Type B pancreatic cell (in vitro differentiated cells): ENCODE data around the gene B3GAT2. TPM values are rescaled to one million over a fixed set of nuclear protein-coding genes. Genes with fewer than 3 reads are reported as not detected.

Experiments used
- DNase-seq: peaks from one replicate; pipeline ENCODE4 v3.0.0; 2021; ENCODE audit warnings: mixed read lengths; ENCODE audit not compliant: unreplicated experiment; ENCODE audit errors: extremely low spot score
- H3K27ac Mint-ChIP-seq: 2 replicates; pipeline ENCODE4 v1.8.0; 2021; ENCODE audit warnings: mild to moderate bottlenecking, mixed read lengths
- H3K27me3 Mint-ChIP-seq: 2 replicates; pipeline ENCODE4 v1.8.0; 2021; ENCODE audit warnings: mixed read lengths
- H3K36me3 Mint-ChIP-seq: 2 replicates; pipeline ENCODE4 v1.8.0; 2021; ENCODE audit warnings: mixed read lengths
- H3K4me1 Mint-ChIP-seq: one replicate; pipeline ENCODE4 v1.8.0; 2021; ENCODE audit warnings: mixed read lengths; ENCODE audit not compliant: unreplicated experiment
- H3K4me3 Mint-ChIP-seq: 2 replicates; pipeline ENCODE4 v1.8.0; 2021; ENCODE audit warnings: mild to moderate bottlenecking, mixed read lengths
- H3K9me3 Mint-ChIP-seq: 2 replicates; pipeline ENCODE4 v1.8.0; 2021; ENCODE audit warnings: mixed read lengths
- CTCF ChIP-seq: fragments of 200-600 bp; sonication (generic); conservative IDR thresholded peaks from 2 replicates; pipeline ENCODE4 v1.5.0; 2021; ENCODE audit warnings: antibody characterized with exemption, mild to moderate bottlenecking
- total RNA-seq: library from RNA; stranded (reverse); gene quantifications from 2 replicates; pipeline ENCODE4 v1.2.1, GENCODE V29; 2021; ENCODE audit warnings: low replicate concordance

Gene B3GAT2
- total RNA-seq, 1 donor from 2014 or later = 1.7 TPM

GRCh38 chr6:70831427-70831826, 125.4 kb downstream of the B3GAT2 start:
- no peak overlapping the region for H3K4me3 Mint-ChIP-seq
- H3K27me3 Mint-ChIP-seq = no peaks in the 10 kb centered on the region
- no peak for TF ChIP-seq CTCF
- H3K9me3 Mint-ChIP-seq = no peaks in the 10 kb centered on the region
- no peak for DNase-seq
- no peak overlapping the region for H3K27ac Mint-ChIP-seq
- peaks cover 5% of the 10 kb centered on the region for H3K36me3 Mint-ChIP-seq
- H3K4me1 Mint-ChIP-seq = no peaks in the 10 kb centered on the region

- no peak overlapping the region for H3K27ac Mint-ChIP-seq
- H3K9me3 Mint-ChIP-seq = no peaks in the 10 kb centered on the region
- H3K4me1 Mint-ChIP-seq = no peaks in the 10 kb centered on the region
- no peaks in the 10 kb centered on the region for H3K27me3 Mint-ChIP-seq
- TF ChIP-seq CTCF = no peak
- no peaks in the 10 kb centered on the region for H3K36me3 Mint-ChIP-seq
- H3K4me3 Mint-ChIP-seq = no peak overlapping the region
- no peak for DNase-seq
Observed at GRCh38 chr6:70823651-70824050, 133.2 kb downstream of the B3GAT2 start.

GRCh38 chr6:70821751-70822150, 135.1 kb downstream of the B3GAT2 start:
- Mint-ChIP-seq H3K27ac (no peak overlapping the region), H3K4me3 (no peak overlapping the region), H3K9me3 (no peaks in the 10 kb centered on the region), H3K36me3 (no peaks in the 10 kb centered on the region), H3K4me1 (no peaks in the 10 kb centered on the region), H3K27me3 (no peaks in the 10 kb centered on the region)
- no peak for DNase-seq
- TF ChIP-seq CTCF = no peak

GRCh38 chr6:70820778-70821177, 136.1 kb downstream of the B3GAT2 start:
- H3K36me3 Mint-ChIP-seq = no peaks in the 10 kb centered on the region
- H3K27me3 Mint-ChIP-seq = no peaks in the 10 kb centered on the region
- no peak for DNase-seq
- no peak for TF ChIP-seq CTCF
- no peaks in the 10 kb centered on the region for H3K9me3 Mint-ChIP-seq
- H3K4me3 Mint-ChIP-seq = no peak overlapping the region
- no peaks in the 10 kb centered on the region for H3K4me1 Mint-ChIP-seq
- H3K27ac Mint-ChIP-seq = no peak overlapping the region

GRCh38 chr6:70819646-70820045, 137.2 kb downstream of the B3GAT2 start:
- Mint-ChIP-seq H3K36me3 (no peaks in the 10 kb centered on the region), H3K27ac (no peak overlapping the region), H3K4me3 (no peak overlapping the region), H3K4me1 (no peaks in the 10 kb centered on the region), H3K27me3 (no peaks in the 10 kb centered on the region), H3K9me3 (no peaks in the 10 kb centered on the region)
- no peak for TF ChIP-seq CTCF
- no peak for DNase-seq

GRCh38 chr6:70813885-70814284, 143.0 kb downstream of the B3GAT2 start:
- TF ChIP-seq CTCF = no peak
- no peak overlapping the region for H3K4me3 Mint-ChIP-seq
- H3K36me3 Mint-ChIP-seq = no peaks in the 10 kb centered on the region
- H3K27me3 Mint-ChIP-seq = no peaks in the 10 kb centered on the region
- no peak overlapping the region for H3K27ac Mint-ChIP-seq
- no peak for DNase-seq
- H3K4me1 Mint-ChIP-seq = no peaks in the 10 kb centered on the region
- no peaks in the 10 kb centered on the region for H3K9me3 Mint-ChIP-seq
